Naive thymus-derived CD4-positive, alpha-beta T cell (primary cell): ENCODE results near the gene SMAD2. TPM values are rescaled to one million over a fixed set of nuclear protein-coding genes. Genes with fewer than 3 reads are reported as not detected.
A peak's percentile ranks its signal among the peaks of the same experiment; 100 is the strongest.
"Not testable (repeated sequence)": the region's sequence is repeated elsewhere in the genome, so short reads cannot be mapped to it uniquely, and the experiment has no call there.

ENCODE experiments used
- ATAC-seq: fragments of 150-1000 bp; cut with Tn5 transposase; 2 replicates; pipeline ENCODE4 v1.10.0; 2021; ENCODE audit warnings: mild to moderate bottlenecking, moderate library complexity
- CTCF ChIA-PET: fragments of 350-600 bp; sonication (Branson Sonifier 250); formaldehyde crosslinking; loops from one replicate; lab custom pipeline; 2021; ENCODE audit warnings: antibody characterized with exemption; lab: Charles Lee
- POLR2A ChIA-PET: fragments of 350-600 bp; sonication (Branson Sonifier 250); formaldehyde crosslinking; loops from one replicate; lab custom pipeline; 2021; ENCODE audit warnings: antibody characterized with exemption, inconsistent platforms; lab: Charles Lee
- DNase-seq, 9 donors: peaks; one replicate each; pipeline versions ENCODE4 v3.0.0 to v3.0.0-alpha.2; 2020 to 2022; ENCODE audit warnings: mixed read lengths in 1 of 9
- H3K27ac ChIP-seq: one replicate; pipeline ENCODE4 v1.7.0; 2013; ENCODE audit warnings: mild to moderate bottlenecking, low read depth, low read length, moderate library complexity
- H3K27me3 ChIP-seq, 2 donors: one replicate each; pipeline ENCODE4 v1.7.0; 2013; ENCODE audit warnings: low read length in 2 of 2, mild to moderate bottlenecking in 2 of 2, moderate library complexity in 2 of 2; ENCODE audit not compliant: control insufficient read depth in 2 of 2, insufficient read depth in 2 of 2
- H3K36me3 ChIP-seq, 3 experiments: 1 replicate in 2 of 3; 2 replicates in 1 of 3; pipeline ENCODE4 v1.7.0; 2013; ENCODE audit warnings: low read length in 3 of 3, mild to moderate bottlenecking in 3 of 3, moderate library complexity in 1 of 3; ENCODE audit not compliant: insufficient read depth in 3 of 3, control insufficient read depth in 2 of 3
- H3K4me1 ChIP-seq, 2 donors: one replicate each; pipeline ENCODE4 v1.7.0; 2013; ENCODE audit warnings: low read length in 2 of 2, mild to moderate bottlenecking in 2 of 2, moderate library complexity in 1 of 2; ENCODE audit not compliant: control insufficient read depth in 2 of 2, insufficient read depth in 2 of 2
- H3K4me3 ChIP-seq: 2 replicates; pipeline ENCODE4 v1.7.0; 2013; ENCODE audit warnings: mild to moderate bottlenecking, low read length
- H3K9me3 ChIP-seq, 3 experiments: 1 replicate in 2 of 3; 2 replicates in 1 of 3; pipeline ENCODE4 v1.7.0; 2013; ENCODE audit warnings: low read length in 3 of 3; ENCODE audit not compliant: control insufficient read depth in 2 of 3
- H3K27ac Mint-ChIP-seq, 9 donors: one replicate each; pipeline ENCODE4 v1.8.0; 2020 to 2022; ENCODE audit warnings: mixed read lengths in 9 of 9, mild to moderate bottlenecking in 8 of 9, moderate library complexity in 5 of 9, inconsistent platforms in 2 of 9
- H3K27me3 Mint-ChIP-seq, 5 donors: one replicate each; pipeline ENCODE4 v1.8.0; 2021 to 2022; ENCODE audit warnings: mixed read lengths in 5 of 5, mild to moderate bottlenecking in 1 of 5
- H3K36me3 Mint-ChIP-seq, 5 donors: one replicate each; pipeline ENCODE4 v1.8.0; 2020 to 2022; ENCODE audit warnings: mixed read lengths in 5 of 5, mild to moderate bottlenecking in 3 of 5, inconsistent platforms in 1 of 5
- H3K4me1 Mint-ChIP-seq, 7 donors: one replicate each; pipeline ENCODE4 v1.8.0; 2020 to 2022; ENCODE audit warnings: mixed read lengths in 7 of 7, mild to moderate bottlenecking in 3 of 7, inconsistent platforms in 1 of 7
- H3K4me3 Mint-ChIP-seq, 10 donors: one replicate each; pipeline ENCODE4 v1.8.0; 2020 to 2022; ENCODE audit warnings: mild to moderate bottlenecking in 10 of 10, mixed read lengths in 10 of 10, moderate library complexity in 6 of 10, inconsistent platforms in 2 of 10
- H3K9me3 Mint-ChIP-seq, 11 donors: one replicate each; pipeline ENCODE4 v1.8.0; 2020 to 2022; ENCODE audit warnings: mixed read lengths in 11 of 11, mild to moderate bottlenecking in 4 of 11, inconsistent platforms in 1 of 11, moderate library complexity in 1 of 11
- intact Hi-C, 2 donors: fragments of 100-400 bp; cut with micrococcal nuclease; formaldehyde crosslinking; loops; one replicate each; pipeline ENCODE4 v1.15.1; 2023
- polyA plus RNA-seq, 2 donors: library from polyadenylated mRNA; unstranded; fragments of 300-500 nt; fragmentation: Illumina TruSeq; gene quantifications; one replicate each; pipeline ENCODE4 v1.2.3, GENCODE V29; 2021
- total RNA-seq, 6 experiments: library from RNA in 5 of 6; stranded (reverse) in 5 of 6; gene quantifications; 1 replicate in 5 of 6; 2 replicates in 1 of 6; pipeline ENCODE4 v1.2.3 and lab custom pipeline; 2021 to 2026

SMAD2 gene
- total and polyA plus RNA-seq, 7 experiments from 2014 or later = 91.3 to 164 (median 113) TPM

DNA sequence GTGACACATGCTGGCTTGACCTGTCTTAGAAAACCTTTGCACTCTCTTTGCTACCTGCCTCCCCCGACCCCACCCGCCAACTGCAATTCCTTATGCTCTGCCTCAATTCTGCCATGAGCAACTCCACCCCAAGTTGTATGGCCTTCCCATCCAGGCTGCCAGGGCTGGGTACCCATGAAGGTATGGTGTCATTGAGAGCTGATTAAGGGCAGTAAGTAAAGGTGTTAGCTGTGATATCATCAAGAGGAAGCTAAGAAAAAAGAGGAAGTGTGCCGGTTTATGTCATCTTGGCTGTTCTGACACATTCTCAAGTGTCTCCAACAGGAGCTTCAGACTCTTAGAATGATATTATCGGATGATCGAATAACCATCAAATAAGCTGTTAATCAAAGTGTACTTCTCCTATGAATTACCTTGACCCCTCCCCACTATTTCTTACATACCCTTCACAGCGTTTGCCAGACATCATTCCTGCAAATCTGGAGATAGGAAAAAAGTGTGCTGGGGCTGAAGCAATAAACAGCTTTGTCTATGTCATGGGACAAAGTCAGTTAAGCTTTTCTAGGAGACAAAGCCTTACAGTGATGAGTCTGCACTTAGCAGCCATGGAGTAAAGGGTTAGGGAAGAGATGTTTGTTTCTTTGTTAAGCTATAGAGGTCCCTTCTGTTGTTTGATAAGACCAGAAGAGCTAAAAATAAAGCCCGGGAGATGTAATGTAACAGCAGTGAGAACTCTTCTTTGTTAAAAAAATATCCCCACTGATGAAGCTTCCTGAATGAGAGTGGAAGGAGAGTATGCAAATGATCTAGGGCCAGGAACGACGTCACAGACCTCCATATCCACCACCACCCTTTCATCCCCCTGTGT lies 40.4 kb upstream of the SMAD2 start:
- Mint-ChIP-seq H3K4me3 (no peak overlapping the region), H3K4me1 (peaks cover 0 to 3% (median 0%) of the 10 kb centered on the region in 7 donors), H3K9me3 (peaks cover 0 to 5% (median 0%) of the 10 kb centered on the region in 11 donors), H3K27me3 (peaks cover 0 to 19% (median 12%) of the 10 kb centered on the region in 5 donors), H3K36me3 (no peaks in the 10 kb centered on the region), H3K27ac (no peak overlapping the region)
- no peaks in the 10 kb centered on the region for H3K4me1 ChIP-seq
- DNase-seq (no peak), ATAC-seq (peak; percentile 75)
- no peak overlapping the region for H3K27ac ChIP-seq
- no peak overlapping the region for H3K4me3 ChIP-seq
- H3K9me3 ChIP-seq = no peaks in the 10 kb centered on the region
- CTCF ChIA-PET = no interaction called here
- H3K36me3 ChIP-seq = no peaks in the 10 kb centered on the region
- intact Hi-C loops = no loop called here
- H3K27me3 ChIP-seq = no peaks in the 10 kb centered on the region
- POLR2A ChIA-PET = no interaction called here

DNA sequence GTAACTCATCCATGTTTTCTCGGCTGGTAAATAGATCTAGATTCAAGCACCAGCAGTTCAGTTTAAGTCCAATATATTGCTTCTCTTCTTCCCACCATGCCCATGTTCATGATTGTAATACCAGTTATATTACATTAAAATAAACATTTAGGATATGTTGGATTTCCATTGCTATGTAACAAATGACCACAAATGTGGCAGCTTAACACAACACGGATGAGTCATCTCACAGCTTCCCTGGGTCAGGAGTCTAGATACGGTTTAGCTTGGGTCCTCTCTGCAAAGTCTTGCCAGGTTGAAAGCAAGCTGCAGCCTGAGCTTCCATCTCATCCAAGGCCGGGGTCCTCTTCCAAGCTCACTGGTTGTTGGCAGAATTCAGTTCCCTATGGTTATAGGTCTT lies 39.4 kb upstream of the SMAD2 start:
- CTCF ChIA-PET = no interaction called here
- H3K27ac Mint-ChIP-seq = no peak overlapping the region
- H3K36me3 ChIP-seq = no peaks in the 10 kb centered on the region
- H3K4me3 ChIP-seq = no peak overlapping the region
- ATAC-seq (no peak), DNase-seq (no peak)
- H3K4me3 Mint-ChIP-seq = no peak overlapping the region
- intact Hi-C loops = no loop called here
- H3K4me1 ChIP-seq = no peaks in the 10 kb centered on the region
- POLR2A ChIA-PET = no interaction called here
- H3K9me3 ChIP-seq = no peaks in the 10 kb centered on the region
- H3K27me3 Mint-ChIP-seq = peaks cover 0 to 19% (median 9%) of the 10 kb centered on the region in 5 donors
- H3K4me1 Mint-ChIP-seq = peaks cover 0 to 3% (median 0%) of the 10 kb centered on the region in 7 donors
- no peaks in the 10 kb centered on the region for H3K27me3 ChIP-seq
- H3K9me3 Mint-ChIP-seq = peaks cover 0 to 5% (median 0%) of the 10 kb centered on the region in 11 donors
- H3K36me3 Mint-ChIP-seq = no peaks in the 10 kb centered on the region
- H3K27ac ChIP-seq = no peak overlapping the region

DNA sequence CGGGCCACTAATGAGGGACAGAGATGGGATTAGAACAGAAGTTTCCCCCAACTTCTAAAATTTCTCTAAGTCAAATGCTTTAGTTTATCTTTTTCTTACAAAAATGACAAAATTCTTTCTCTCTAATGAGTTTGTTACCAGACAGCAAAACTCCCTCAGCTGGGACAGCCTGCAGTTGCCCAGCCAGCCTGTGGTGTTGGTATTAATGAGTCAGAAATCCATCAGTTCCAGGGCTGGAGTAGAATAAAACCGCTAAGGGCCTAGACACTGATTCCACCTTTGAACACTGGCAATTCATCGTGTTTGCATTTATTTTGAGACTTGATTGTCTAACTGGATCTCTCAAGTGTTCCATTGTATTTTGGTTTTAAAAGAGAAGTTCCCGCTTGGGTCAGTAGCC lies 38.3 kb upstream of the SMAD2 start:
- Mint-ChIP-seq H3K4me3 (no peak overlapping the region), H3K27me3 (peaks cover 0 to 15% (median 6%) of the 10 kb centered on the region in 5 donors), H3K4me1 (peaks cover 0 to 3% (median 0%) of the 10 kb centered on the region in 7 donors), H3K9me3 (peaks cover 0 to 5% (median 0%) of the 10 kb centered on the region in 11 donors), H3K27ac (no peak overlapping the region), H3K36me3 (no peaks in the 10 kb centered on the region)
- H3K4me3 ChIP-seq = no peak overlapping the region
- no peaks in the 10 kb centered on the region for H3K9me3 ChIP-seq
- ATAC-seq (no peak), DNase-seq (no peak)
- ChIA-PET POLR2A (no interaction called here), CTCF (interaction anchor here (0.7 kb wide), 1 partner anchor 196 kb away, joined by 3 read pairs; no protein-coding TSS in a partner anchor)
- no peak overlapping the region for H3K27ac ChIP-seq
- intact Hi-C loops = no loop called here
- no peaks in the 10 kb centered on the region for H3K27me3 ChIP-seq
- no peaks in the 10 kb centered on the region for H3K36me3 ChIP-seq
- H3K4me1 ChIP-seq = no peaks in the 10 kb centered on the region

DNA sequence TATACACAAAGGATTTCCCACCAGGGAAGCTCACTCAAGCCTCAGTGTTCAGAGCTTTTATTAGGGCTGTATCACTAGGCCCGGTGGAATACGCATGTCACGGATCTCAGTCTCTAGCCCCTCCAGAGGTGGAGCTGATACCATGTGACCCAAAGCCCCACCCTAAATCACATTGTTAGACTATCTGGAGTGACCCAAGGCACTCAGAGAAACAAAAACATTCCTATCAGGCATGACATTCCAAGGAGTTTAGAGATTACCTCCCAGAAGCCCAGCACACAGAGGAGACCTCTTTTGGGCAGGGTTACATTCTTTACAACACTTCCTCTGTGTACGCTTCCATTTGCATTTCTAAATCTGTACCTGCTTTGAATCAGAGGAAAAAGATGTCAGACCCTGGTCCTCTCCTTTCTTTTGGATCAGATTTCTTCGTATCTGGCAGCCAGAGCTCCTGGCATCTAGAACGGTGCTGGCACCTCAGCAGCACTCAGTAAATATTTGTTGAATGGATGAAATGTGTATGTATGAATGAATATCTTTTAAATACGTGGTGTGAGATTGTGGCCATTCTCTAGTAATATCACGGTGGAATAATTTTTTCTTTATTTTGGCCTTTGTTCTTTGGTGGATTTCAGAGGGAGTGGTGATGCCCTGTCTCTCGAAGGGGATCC lies 37.7 kb upstream of the SMAD2 start:
- CTCF ChIA-PET = interaction anchor here (0.6 to 0.7 kb wide), 2 partner anchors 195 to 1951 kb away, joined by 3 read pairs; no protein-coding TSS in a partner anchor
- Mint-ChIP-seq H3K4me1 (peaks cover 0 to 3% (median 0%) of the 10 kb centered on the region in 7 donors), H3K27ac (no peak overlapping the region), H3K36me3 (no peaks in the 10 kb centered on the region), H3K27me3 (peaks cover 0 to 12% (median 6%) of the 10 kb centered on the region in 5 donors), H3K9me3 (peaks cover 0 to 9% (median 4%) of the 10 kb centered on the region in 11 donors), H3K4me3 (no peak overlapping the region)
- intact Hi-C loops = no loop called here
- DNase-seq = no peak
- no peak for ATAC-seq
- H3K9me3 ChIP-seq = no peaks in the 10 kb centered on the region
- H3K27me3 ChIP-seq = no peaks in the 10 kb centered on the region
- no peaks in the 10 kb centered on the region for H3K36me3 ChIP-seq
- no peaks in the 10 kb centered on the region for H3K4me1 ChIP-seq
- POLR2A ChIA-PET = no interaction called here
- no peak overlapping the region for H3K27ac ChIP-seq
- H3K4me3 ChIP-seq = no peak overlapping the region

DNA sequence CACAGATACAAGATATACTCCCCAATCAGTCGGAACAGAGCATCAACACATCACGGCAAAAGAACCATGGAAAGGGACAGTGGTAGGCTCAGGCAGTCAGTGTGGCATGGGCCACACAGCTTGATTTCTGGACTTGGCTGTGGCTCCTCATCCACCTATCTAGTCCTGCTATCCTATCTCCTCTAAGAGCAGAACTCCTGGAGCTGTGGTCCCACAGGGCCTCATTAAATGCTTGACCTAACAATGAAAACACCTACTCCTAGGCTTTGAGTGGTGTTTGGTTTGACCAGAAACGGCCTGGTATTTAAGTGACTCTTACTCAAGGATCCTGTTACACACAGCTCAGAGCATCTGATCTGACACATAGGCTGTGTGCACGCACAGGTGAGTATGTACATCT lies 33.6 kb upstream of the SMAD2 start:
- peaks cover 0 to 9% (median 3%) of the 10 kb centered on the region in 5 donors for H3K27me3 Mint-ChIP-seq
- peaks cover 10 to 40% (median 25%) of the 10 kb centered on the region in 11 donors for H3K9me3 Mint-ChIP-seq
- DNase-seq = no peak
- H3K4me1 Mint-ChIP-seq = no peaks in the 10 kb centered on the region
- intact Hi-C loops = no loop called here
- Histone ChIP-seq H3K9me3 (peaks cover 0 to 6% (median 0%) of the 10 kb centered on the region in 3 experiments), H3K27me3 (no peaks in the 10 kb centered on the region), H3K27ac (no peak overlapping the region), H3K36me3 (no peaks in the 10 kb centered on the region), H3K4me3 (no peak overlapping the region), H3K4me1 (no peaks in the 10 kb centered on the region)
- ChIA-PET CTCF (no interaction called here), POLR2A (no interaction called here)
- no peak for ATAC-seq
- no peak overlapping the region for H3K27ac Mint-ChIP-seq
- no peak overlapping the region for H3K4me3 Mint-ChIP-seq
- H3K36me3 Mint-ChIP-seq = peaks cover 0 to 14% (median 10%) of the 10 kb centered on the region in 5 donors

DNA sequence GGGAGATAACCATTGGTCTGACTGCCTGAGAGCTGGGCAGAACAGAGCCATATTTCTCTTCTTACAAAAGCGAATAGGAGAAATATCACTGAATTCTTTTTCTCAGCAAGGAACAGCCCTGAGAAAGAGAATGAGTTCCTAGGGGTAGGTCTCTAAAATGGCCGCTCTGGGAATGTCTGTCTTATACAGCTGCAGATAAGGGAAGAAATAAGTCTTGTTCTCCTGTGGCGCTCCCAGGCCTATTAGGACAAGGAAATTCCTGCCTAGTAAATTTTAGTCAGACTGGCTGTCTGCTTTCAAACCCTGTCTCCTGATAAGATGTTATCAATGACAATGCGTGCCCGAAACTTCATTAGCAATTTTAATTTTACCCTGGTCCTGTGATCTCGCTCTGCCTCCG lies 30.5 kb upstream of the SMAD2 start:
- H3K4me3 ChIP-seq, H3K9me3 ChIP-seq: not testable (repeated sequence)
- CTCF ChIA-PET = interaction anchor here (0.7 kb wide), 1 partner anchor 123 kb away, joined by 4 read pairs; no protein-coding TSS in a partner anchor

More for the DNA sequence above, 30.5 kb upstream of the SMAD2 start:
- Mint-ChIP-seq H3K36me3 (peaks cover 0 to 14% (median 10%) of the 10 kb centered on the region in 5 donors), H3K27me3 (peaks cover 0 to 12% (median 5%) of the 10 kb centered on the region in 5 donors), H3K9me3 (peaks cover 5 to 40% (median 25%) of the 10 kb centered on the region in 11 donors)
- intact Hi-C loops, DNase-seq, H3K27me3 ChIP-seq, H3K36me3 ChIP-seq, H3K4me1 Mint-ChIP-seq, H3K27ac Mint-ChIP-seq, H3K4me3 Mint-ChIP-seq, H3K27ac ChIP-seq, POLR2A ChIA-PET, H3K4me1 ChIP-seq, ATAC-seq: not testable (repeated sequence)
